ENCODE data around the gene DLD. TPM values are rescaled to one million over a fixed set of nuclear protein-coding genes. Genes with fewer than 3 reads are reported as not detected.
A peak's percentile ranks its signal among the peaks of the same experiment; 100 is the strongest.

DLD gene
- total and polyA plus RNA-seq, 9 of the 15 experiments (the other 6 are each of a cell fraction or from before 2014, with no cell fraction given) = 130 to 639 (median 247) TPM

- TF ChIP-seq CLOCK (CRISPR knock-in tag; IDR thresholded peaks at IDR 0.05; ENCODE audit: borderline replicate concordance) (no peak), NFE2 (IDR thresholded peaks at IDR 0.05; ENCODE audit: low read depth) (peak; percentile 22; the same call in 1 of the 2 replicates), HCFC1 (IDR thresholded peaks at IDR 0.05; ENCODE audit: low read depth, low read length) (peak; percentile 42), ZNF311 (CRISPR knock-in tag; IDR thresholded peaks at IDR 0.05) (no peak), HEY1 (CRISPR knock-in tag; IDR thresholded peaks at IDR 0.05; ENCODE audit: borderline replicate concordance) (no peak; the same call in 1 of the 2 replicates), HDAC1 (IDR thresholded peaks at IDR 0.05) (peak in 1 of 2 experiments; percentile 94; a peak in 2 of 4 replicates), ZNF431 (CRISPR knock-in tag; IDR thresholded peaks at IDR 0.05) (no peak), SPI1 (IDR thresholded peaks at IDR 0.05; ENCODE audit: borderline replicate concordance, low read depth, low read length) (no peak), ZNF175 (CRISPR knock-in tag; IDR thresholded peaks at IDR 0.05; ENCODE audit: low read depth) (no peak), ZNF583 (CRISPR knock-in tag; IDR thresholded peaks at IDR 0.05) (0 out of 2 replicates have a peak, but pooled peaks have one; percentile 19), NCOA4 (IDR thresholded peaks at IDR 0.05; ENCODE audit: partially characterized antibody) (no peak), ZBTB12 (CRISPR knock-in tag; IDR thresholded peaks at IDR 0.05) (peak; percentile 91), ZBTB2 (IDR thresholded peaks at IDR 0.05) (peak; percentile 98), ARID4B (CRISPR knock-in tag; IDR thresholded peaks at IDR 0.05) (peak; percentile 84), OTX1 (CRISPR knock-in tag; IDR thresholded peaks at IDR 0.05) (peak; percentile 14; the same call in 1 of the 2 replicates), MCM3 (IDR thresholded peaks at IDR 0.05) (no peak), HINFP (tag; conservative IDR thresholded peaks at IDR 0.05; ENCODE audit: low read depth) (no peak)
These were observed at the start of gene DLD (continued) for GRCh38 chr7:107890962-107891635.
